Astrocyte (in vitro differentiated cells and primary cell): ENCODE measurements around the gene AQP6.

Experiments
- EZH2 ChIP-seq: IDR thresholded peaks from 2 replicates; pipeline ENCODE4 v1.6.1; 2012; ENCODE audit warnings: mild to moderate bottlenecking, low read length, inconsistent platforms; ENCODE audit not compliant: insufficient read depth
- TF ChIP-seq, protein P1 (sequence below): IDR thresholded peaks from 2 replicates; pipeline ENCODE4 v1.5.1; 2011; ENCODE audit warnings: low read depth, mild to moderate bottlenecking, inconsistent platforms, low read length, moderate library complexity; ENCODE audit not compliant: insufficient read depth

DNA sequence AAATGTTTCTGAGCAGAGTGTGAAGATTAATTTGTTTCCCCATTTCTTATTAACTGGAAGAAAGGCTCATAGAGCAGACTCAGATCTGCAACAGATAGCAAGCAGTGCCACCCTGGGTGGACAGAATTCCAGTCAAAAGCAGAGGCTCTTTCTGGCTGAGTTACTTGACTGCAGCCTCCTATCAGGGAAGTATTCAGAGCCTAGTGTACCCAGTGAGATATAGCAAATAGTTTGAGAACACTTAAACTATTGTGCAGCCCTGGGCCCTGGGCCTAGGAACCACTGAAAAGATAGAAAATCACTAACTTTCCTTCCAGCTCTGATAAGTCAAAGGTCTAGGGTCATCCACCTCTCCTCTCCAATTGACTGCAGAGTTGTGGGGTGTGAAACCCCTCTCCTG is 33.4 kb upstream of the AQP6 start:
- no peak for TF ChIP-seq EZH2
- TF ChIP-seq, protein P1, sequence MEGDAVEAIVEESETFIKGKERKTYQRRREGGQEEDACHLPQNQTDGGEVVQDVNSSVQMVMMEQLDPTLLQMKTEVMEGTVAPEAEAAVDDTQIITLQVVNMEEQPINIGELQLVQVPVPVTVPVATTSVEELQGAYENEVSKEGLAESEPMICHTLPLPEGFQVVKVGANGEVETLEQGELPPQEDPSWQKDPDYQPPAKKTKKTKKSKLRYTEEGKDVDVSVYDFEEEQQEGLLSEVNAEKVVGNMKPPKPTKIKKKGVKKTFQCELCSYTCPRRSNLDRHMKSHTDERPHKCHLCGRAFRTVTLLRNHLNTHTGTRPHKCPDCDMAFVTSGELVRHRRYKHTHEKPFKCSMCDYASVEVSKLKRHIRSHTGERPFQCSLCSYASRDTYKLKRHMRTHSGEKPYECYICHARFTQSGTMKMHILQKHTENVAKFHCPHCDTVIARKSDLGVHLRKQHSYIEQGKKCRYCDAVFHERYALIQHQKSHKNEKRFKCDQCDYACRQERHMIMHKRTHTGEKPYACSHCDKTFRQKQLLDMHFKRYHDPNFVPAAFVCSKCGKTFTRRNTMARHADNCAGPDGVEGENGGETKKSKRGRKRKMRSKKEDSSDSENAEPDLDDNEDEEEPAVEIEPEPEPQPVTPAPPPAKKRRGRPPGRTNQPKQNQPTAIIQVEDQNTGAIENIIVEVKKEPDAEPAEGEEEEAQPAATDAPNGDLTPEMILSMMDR, result no peak
